Calu3 (cell line): ENCODE measurements around the gene SLC23A1. TPM values are rescaled to one million over a fixed set of nuclear protein-coding genes. Genes with fewer than 3 reads are reported as not detected.

Source experiments
- BruUV-seq: library from RNA; stranded (reverse); fragments of 400-500 nt; replicated peaks from 2 replicates; lab custom pipeline; 2021; lab: Mats Ljungman, UMichigan
- CTCF ChIA-PET: fragments of 300-600 bp; sonication (Branson Sonifier 250); formaldehyde crosslinking; loops from one replicate; lab custom pipeline; 2022; ENCODE audit warnings: antibody characterized with exemption; lab: Charles Lee
- DNase-seq: peaks from one replicate; pipeline ENCODE4 v3.0.0; 2022
- H3K27ac Mint-ChIP-seq: one replicate; pipeline ENCODE4 v1.8.0; 2022; ENCODE audit warnings: mixed read lengths; ENCODE audit not compliant: unreplicated experiment
- H3K27me3 Mint-ChIP-seq: one replicate; pipeline ENCODE4 v1.8.0; 2022; ENCODE audit warnings: mixed read lengths; ENCODE audit not compliant: unreplicated experiment
- H3K36me3 Mint-ChIP-seq: one replicate; pipeline ENCODE4 v1.8.0; 2022; ENCODE audit warnings: mild to moderate bottlenecking, moderate library complexity, mixed read lengths; ENCODE audit not compliant: insufficient read depth, unreplicated experiment
- H3K4me1 Mint-ChIP-seq: one replicate; pipeline ENCODE4 v1.8.0; 2022; ENCODE audit warnings: mild to moderate bottlenecking, low read depth, mixed read lengths; ENCODE audit not compliant: unreplicated experiment
- H3K4me3 Mint-ChIP-seq: one replicate; pipeline ENCODE4 v1.8.0; 2022; ENCODE audit warnings: mild to moderate bottlenecking, low read depth, moderate library complexity, mixed read lengths; ENCODE audit not compliant: unreplicated experiment
- H3K9me3 Mint-ChIP-seq: one replicate; pipeline ENCODE4 v1.8.0; 2022; ENCODE audit warnings: low read depth, mixed read lengths; ENCODE audit not compliant: unreplicated experiment
- CTCF ChIP-seq: fragments of 200-600 bp; IDR thresholded peaks from one replicate; pipeline ENCODE4 v1.8.0; 2022; ENCODE audit warnings: antibody characterized with exemption; ENCODE audit not compliant: unreplicated experiment
- intact Hi-C: fragments of 100-400 bp; cut with micrococcal nuclease; formaldehyde crosslinking; loops from one replicate; pipeline ENCODE4 v1.10.0; 2022; ENCODE audit not compliant: unreplicated experiment
- total RNA-seq: library from RNA; stranded (reverse); gene quantifications from 2 replicates; pipeline ENCODE4 v1.2.3, GENCODE V29; 2022

SLC23A1 gene
- total RNA-seq, 1 experiment from 2014 or later = 0.80 TPM

GRCh38 chr5:139390639-139391569 is 7.8 kb upstream of the SLC23A1 start:
- intact Hi-C loops = loop anchor here (5.0 kb wide), 1 partner anchor 49 kb away; the partner anchor contains the start of gene PAIP2
- H3K4me1 Mint-ChIP-seq = peaks cover 16% of the 10 kb centered on the region
- H3K9me3 Mint-ChIP-seq = no peaks in the 10 kb centered on the region
- peak overlapping the region; percentile 84 for H3K27ac Mint-ChIP-seq
- no TSS peak for BruUV-seq
- no peak for DNase-seq
- H3K27me3 Mint-ChIP-seq = no peaks in the 10 kb centered on the region
- TF ChIP-seq CTCF = no peak
- peaks cover 22% of the 10 kb centered on the region for H3K36me3 Mint-ChIP-seq
- CTCF ChIA-PET = interaction anchor here (0.6 to 1.0 kb wide), 2 partner anchors 34 to 97 kb away, joined by 3 read pairs; partner anchors contain the start of gene MATR3
- H3K4me3 Mint-ChIP-seq = peak overlapping the region; percentile 81

GRCh38 chr5:139389701-139390638 is 6.9 kb upstream of the SLC23A1 start, which contains the start of gene MZB1:
MZB1 (minus strand) TSS chr5:139389913; CDS start chr5:139389856, 57 bp downstream.
- intact Hi-C loops = loop anchor here (5.0 kb wide), 1 partner anchor 48 kb away; the partner anchor contains the start of gene PAIP2
- no peak for TF ChIP-seq CTCF
- Mint-ChIP-seq H3K9me3 (no peaks in the 10 kb centered on the region), H3K27me3 (no peaks in the 10 kb centered on the region), H3K27ac (no peak within 1 kb of the TSS), H3K4me3 (no peak within 1 kb of the TSS), H3K36me3 (peaks cover 22% of the 10 kb centered on the region), H3K4me1 (peaks cover 25% of the 10 kb centered on the region)
- DNase-seq = no peak
- BruUV-seq = no TSS peak
- CTCF ChIA-PET = interaction anchor here (0.6 kb wide), 1 partner anchor 35 kb away, joined by 3 read pairs; no protein-coding TSS in a partner anchor

- no peak for DNase-seq
- Mint-ChIP-seq H3K36me3 (peaks cover 25% of the 10 kb centered on the region), H3K4me1 (peaks cover 41% of the 10 kb centered on the region), H3K27me3 (no peaks in the 10 kb centered on the region), H3K9me3 (no peaks in the 10 kb centered on the region), H3K27ac (no peak overlapping the region), H3K4me3 (peak overlapping the region; percentile 28)
- CTCF ChIA-PET = interaction anchor here (0.5 to 1.8 kb wide), 2 partner anchors 125 to 1841 kb away, joined by 4 to 5 read pairs; no protein-coding TSS in a partner anchor
- no peak for TF ChIP-seq CTCF
- no TSS peak for BruUV-seq
- intact Hi-C loops = no loop called here
Measured at GRCh38 chr5:139388198-139388821, 5.2 kb upstream of the SLC23A1 start.
